Measurements from ENCODE around the gene HECTD1.

DNA sequence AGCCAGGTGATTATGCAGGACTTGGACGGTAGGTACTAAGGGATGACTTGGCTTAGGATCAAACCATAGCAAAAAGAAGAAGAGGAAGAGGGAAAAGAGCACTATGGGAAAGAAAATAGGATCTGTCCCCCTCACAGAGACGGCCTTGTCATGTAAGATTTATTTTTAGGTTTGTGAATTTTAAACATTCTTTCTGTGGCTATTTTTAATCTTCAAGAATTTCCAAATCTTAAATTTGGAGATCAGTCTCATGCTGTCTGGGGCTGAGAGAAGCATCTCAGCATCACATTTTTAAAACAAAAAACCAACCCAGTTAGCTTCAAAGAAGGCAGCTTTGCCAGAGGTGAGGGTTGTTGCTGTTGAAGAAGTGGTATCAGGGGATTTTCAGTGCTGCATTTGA lies 128.8 kb downstream of the HECTD1 start:
- TF ChIP-seq CTCF (IDR thresholded peaks at IDR 0.05) (no peak), POLR2A (IDR thresholded peaks at IDR 0.05) (no peak), EP300 (IDR thresholded peaks at IDR 0.05) (no peak)

Measured in upper lobe of left lung (tissue), 4 donors.